Renal cortical epithelial cell (primary cell): ENCODE results near the gene MAP2K5. TPM values are rescaled to one million over a fixed set of nuclear protein-coding genes. Genes with fewer than 3 reads are reported as not detected.

Experiments
- DNase-seq: peaks from one replicate; pipeline ENCODE4 v3.0.0-alpha.2; 2011; ENCODE audit warnings: low read depth
- total RNA-seq: library from RNA; depleted of rRNA; stranded (reverse); fragments of >200 nt; gene quantifications from 2 replicates; pipeline ENCODE4 v1.2.3, GENCODE V29; 2014

The MAP2K5 gene
- total RNA-seq, 1 donor from 2014 or later: 11.8 TPM

GRCh38 chr15:67782691-67782991 is 240.1 kb downstream of the MAP2K5 start:
- no peak for DNase-seq

GRCh38 chr15:67783303-67783702 is 240.8 kb downstream of the MAP2K5 start:
- no peak for DNase-seq

GRCh38 chr15:67784090-67784781 is 241.7 kb downstream of the MAP2K5 start:
- no peak for DNase-seq

- no peak for DNase-seq
Measured at GRCh38 chr15:67784856-67785430, 242.4 kb downstream of the MAP2K5 start.

- no peak for DNase-seq
Measured at GRCh38 chr15:67785431-67785830, 242.9 kb downstream of the MAP2K5 start.

- no peak for DNase-seq
Measured at GRCh38 chr15:67786646-67787045, 244.1 kb downstream of the MAP2K5 start.

GRCh38 chr15:67788986-67789385 is 246.5 kb downstream of the MAP2K5 start:
- DNase-seq: no peak

GRCh38 chr15:67790610-67791319 is 248.3 kb downstream of the MAP2K5 start:
- no peak for DNase-seq

GRCh38 chr15:67792250-67792942 is 249.9 kb downstream of the MAP2K5 start:
- DNase-seq: no peak

- DNase-seq: no peak
Measured at GRCh38 chr15:67794832-67795574, 252.5 kb downstream of the MAP2K5 start.

- DNase-seq: no peak
Measured at GRCh38 chr15:67796196-67797127, 254.0 kb downstream of the MAP2K5 start.

GRCh38 chr15:67799801-67800205 is 257.3 kb downstream of the MAP2K5 start:
- DNase-seq: no peak

- DNase-seq: no peak
Measured at GRCh38 chr15:67801142-67801541, 258.6 kb downstream of the MAP2K5 start.

- DNase-seq: no peak
Measured at GRCh38 chr15:67801926-67802914, 259.7 kb downstream of the MAP2K5 start.

- DNase-seq: no peak
Measured at GRCh38 chr15:67803299-67803698, 260.8 kb downstream of the MAP2K5 start.

- no peak for DNase-seq
Measured at GRCh38 chr15:67803996-67804843, 261.7 kb downstream of the MAP2K5 start.

- no peak for DNase-seq
Measured at GRCh38 chr15:67805008-67805665, 262.6 kb downstream of the MAP2K5 start.
